ENCODE data around the gene PPP2R3B.
A peak's percentile ranks its signal among the peaks of the same experiment; 100 is the strongest.

Gene PPP2R3B

GRCh38 chrX:291411-291901 lies 95.3 kb downstream of the PPP2R3B start:
- intact Hi-C loops (cut with DNase I) = no loop called here
- peak in 6 of 10 donors; percentile 4 to 68 (median 38) for DNase-seq

- DNase-seq = peak in 4 of 10 donors; percentile 22 to 73 (median 54)
- intact Hi-C loops (cut with DNase I) = no loop called here
Observed at GRCh38 chrX:290476-291166, 96.1 kb downstream of the PPP2R3B start.

GRCh38 chrX:288561-288991 lies 98.1 kb downstream of the PPP2R3B start:
- DNase-seq = peak in 6 of 10 donors; percentile 5 to 85 (median 47)
- intact Hi-C loops (cut with DNase I) = no loop called here

- intact Hi-C loops (cut with DNase I) = no loop called here
- DNase-seq = peak in 1 of 10 donors; percentile 3
Observed at GRCh38 chrX:287670-288069, 99.0 kb downstream of the PPP2R3B start.

- intact Hi-C loops (cut with DNase I) = no loop called here
- DNase-seq = peak in 2 of 10 donors; percentile 6 to 20
Observed at GRCh38 chrX:285076-285677, 101.5 kb downstream of the PPP2R3B start.
